Liver (tissue), 9 donors: ENCODE results near the gene MOB1B. TPM values are rescaled to one million over a fixed set of nuclear protein-coding genes. Genes with fewer than 3 reads are reported as not detected.

Experiments used
- DNase-seq: peaks from one replicate; pipeline ENCODE4 v3.0.0-alpha.2; 2017; ENCODE audit warnings: low spot score
- H3K27ac ChIP-seq, 2 donors: one replicate each; pipeline ENCODE4 v1.7.0; 2013; ENCODE audit warnings: inconsistent platforms in 2 of 2, low read length in 2 of 2, control low read depth in 1 of 2, low read depth in 1 of 2, mild to moderate bottlenecking in 1 of 2
- H3K27me3 ChIP-seq, 4 donors: one replicate each; pipeline versions ENCODE4 v1.6.1 to v1.7.0; 2013; ENCODE audit warnings: low read length in 3 of 4, inconsistent platforms in 1 of 4, mild to moderate bottlenecking in 1 of 4, moderate library complexity in 1 of 4; ENCODE audit not compliant: control insufficient read depth in 4 of 4, insufficient read depth in 4 of 4
- H3K36me3 ChIP-seq, 4 donors: one replicate each; pipeline versions ENCODE4 v1.6.1 to v1.7.0; 2013; ENCODE audit warnings: low read length in 3 of 4, mild to moderate bottlenecking in 3 of 4, low read depth in 1 of 4, moderate library complexity in 1 of 4; ENCODE audit not compliant: control insufficient read depth in 4 of 4, insufficient read depth in 3 of 4
- H3K4me1 ChIP-seq, 4 donors: one replicate each; pipeline versions ENCODE4 v1.6.1 to v1.7.0; 2013; ENCODE audit warnings: low read length in 3 of 4, mild to moderate bottlenecking in 3 of 4, moderate library complexity in 1 of 4; ENCODE audit not compliant: control insufficient read depth in 4 of 4, insufficient read depth in 4 of 4
- H3K4me3 ChIP-seq, 3 donors: one replicate each; pipeline versions ENCODE4 v1.6.1 to v1.7.0; 2013; ENCODE audit warnings: low read length in 3 of 3, control low read depth in 1 of 3, low read depth in 1 of 3, mild to moderate bottlenecking in 1 of 3
- H3K9ac ChIP-seq, 2 donors: one replicate each; pipeline ENCODE4 v1.7.0; 2013; ENCODE audit warnings: low read length in 2 of 2, mild to moderate bottlenecking in 2 of 2, moderate library complexity in 2 of 2, control low read depth in 1 of 2, low read depth in 1 of 2
- H3K9me3 ChIP-seq, 4 donors: one replicate each; pipeline versions ENCODE4 v1.6.1 to v1.7.0; 2013; ENCODE audit warnings: low read length in 3 of 4; ENCODE audit not compliant: control insufficient read depth in 4 of 4
- EGR1 ChIP-seq, 2 donors: IDR thresholded peaks; 2 replicates each; pipeline ENCODE4 v1.6.1; 2016 to 2018; ENCODE audit warnings: antibody characterized with exemption in 2 of 2, low read depth in 2 of 2
- FOXA1 ChIP-seq: IDR thresholded peaks from 2 replicates; pipeline ENCODE4 v1.6.1; 2016; ENCODE audit warnings: antibody characterized with exemption
- FOXA2 ChIP-seq: IDR thresholded peaks from 2 replicates; pipeline ENCODE4 v1.6.1; 2016; ENCODE audit warnings: antibody characterized with exemption
- GABPA ChIP-seq, 2 donors: IDR thresholded peaks in 1 of 2; conservative IDR thresholded peaks in 1 of 2; 2 replicates each; pipeline ENCODE4 v1.6.1; 2016; ENCODE audit warnings: antibody characterized with exemption in 2 of 2, mild to moderate bottlenecking in 1 of 2, moderate library complexity in 1 of 2
- HNF4A ChIP-seq, 2 donors: conservative IDR thresholded peaks; 2 replicates each; pipeline ENCODE4 v1.6.1; 2016; ENCODE audit warnings: antibody characterized with exemption in 2 of 2, mild to moderate bottlenecking in 2 of 2
- HNF4G ChIP-seq: IDR thresholded peaks from 2 replicates; pipeline ENCODE4 v1.6.1; 2016; ENCODE audit warnings: antibody characterized with exemption
- JUND ChIP-seq, 2 donors: IDR thresholded peaks; 2 replicates each; pipeline ENCODE4 v1.6.1; 2016; ENCODE audit warnings: antibody characterized with exemption in 2 of 2
- SP1 ChIP-seq: IDR thresholded peaks from 2 replicates; pipeline ENCODE4 v1.6.1; 2018; ENCODE audit warnings: antibody characterized with exemption, mild to moderate bottlenecking
- TAF1 ChIP-seq: conservative IDR thresholded peaks from 2 replicates; pipeline ENCODE4 v1.6.1; 2016; ENCODE audit warnings: antibody characterized with exemption, mild to moderate bottlenecking
- WGBS: extraction: QIAGEN DNeasy Blood & Tissue Kit; methylation state at CpG from one replicate; pipeline ENCODE4 v1.1.7; 2013; 5-methylcytosine and 5-hydroxymethylcytosine counted together
- polyA plus RNA-seq, 2 donors: library from polyadenylated mRNA; stranded (reverse) in 1 of 2; unstranded in 1 of 2; fragments of 200-250 nt in 1 of 2; fragments of >200 nt in 1 of 2; fragmentation: Nextera tagmentation in 1 of 2; extraction: Ambion mirVana in 1 of 2; gene quantifications; one replicate each; pipeline versions ENCODE4 v1.2.1 to v1.2.3, GENCODE V29; 2013 to 2015
- total RNA-seq, 2 donors: library from RNA; depleted of rRNA; stranded (reverse); fragments of >200 nt; gene quantifications; one replicate each; pipeline ENCODE4 v1.2.3, GENCODE V29; 2014
- TF ChIP-seq, protein P1 (sequence below): IDR thresholded peaks from 2 replicates; pipeline ENCODE4 v1.6.1; 2016; ENCODE audit warnings: antibody characterized with exemption, mild to moderate bottlenecking
- TF ChIP-seq, protein P2 (sequence below): IDR thresholded peaks from 2 replicates; pipeline ENCODE4 v1.6.1; 2016; ENCODE audit warnings: antibody characterized with exemption
- TF ChIP-seq, protein P3 (sequence below): IDR thresholded peaks from 2 replicates; pipeline ENCODE4 v1.6.1; 2016; ENCODE audit warnings: antibody characterized with exemption
- donor health status: healthy.
- donor health status: healthy.
- donor health status: healthy.
- donor health status: healthy.
- donor health status: healthy.

MOB1B gene
- total and polyA plus RNA-seq, 4 donors: 2.1 to 69.0 (median 3.7) TPM

DNA sequence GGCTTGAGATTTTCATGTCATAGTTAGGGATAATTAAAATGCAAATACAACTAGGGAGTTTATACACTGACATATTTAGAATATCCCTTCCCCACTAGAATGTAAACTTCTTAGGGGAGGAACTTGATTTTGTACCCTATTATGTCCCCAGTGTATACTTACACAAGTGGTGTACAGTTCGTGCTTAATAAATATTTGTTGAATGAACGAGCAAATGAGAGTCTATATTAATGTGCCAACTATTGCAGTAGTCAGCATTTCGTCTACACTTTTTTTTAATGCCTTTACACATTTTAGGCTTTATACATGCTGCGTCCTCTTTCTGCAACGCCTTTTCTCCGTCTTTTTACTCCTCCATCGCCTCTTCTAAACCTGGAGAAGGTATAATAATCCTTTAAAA, 8.4 kb upstream of the MOB1B start (continued):
- TF ChIP-seq, protein P1, sequence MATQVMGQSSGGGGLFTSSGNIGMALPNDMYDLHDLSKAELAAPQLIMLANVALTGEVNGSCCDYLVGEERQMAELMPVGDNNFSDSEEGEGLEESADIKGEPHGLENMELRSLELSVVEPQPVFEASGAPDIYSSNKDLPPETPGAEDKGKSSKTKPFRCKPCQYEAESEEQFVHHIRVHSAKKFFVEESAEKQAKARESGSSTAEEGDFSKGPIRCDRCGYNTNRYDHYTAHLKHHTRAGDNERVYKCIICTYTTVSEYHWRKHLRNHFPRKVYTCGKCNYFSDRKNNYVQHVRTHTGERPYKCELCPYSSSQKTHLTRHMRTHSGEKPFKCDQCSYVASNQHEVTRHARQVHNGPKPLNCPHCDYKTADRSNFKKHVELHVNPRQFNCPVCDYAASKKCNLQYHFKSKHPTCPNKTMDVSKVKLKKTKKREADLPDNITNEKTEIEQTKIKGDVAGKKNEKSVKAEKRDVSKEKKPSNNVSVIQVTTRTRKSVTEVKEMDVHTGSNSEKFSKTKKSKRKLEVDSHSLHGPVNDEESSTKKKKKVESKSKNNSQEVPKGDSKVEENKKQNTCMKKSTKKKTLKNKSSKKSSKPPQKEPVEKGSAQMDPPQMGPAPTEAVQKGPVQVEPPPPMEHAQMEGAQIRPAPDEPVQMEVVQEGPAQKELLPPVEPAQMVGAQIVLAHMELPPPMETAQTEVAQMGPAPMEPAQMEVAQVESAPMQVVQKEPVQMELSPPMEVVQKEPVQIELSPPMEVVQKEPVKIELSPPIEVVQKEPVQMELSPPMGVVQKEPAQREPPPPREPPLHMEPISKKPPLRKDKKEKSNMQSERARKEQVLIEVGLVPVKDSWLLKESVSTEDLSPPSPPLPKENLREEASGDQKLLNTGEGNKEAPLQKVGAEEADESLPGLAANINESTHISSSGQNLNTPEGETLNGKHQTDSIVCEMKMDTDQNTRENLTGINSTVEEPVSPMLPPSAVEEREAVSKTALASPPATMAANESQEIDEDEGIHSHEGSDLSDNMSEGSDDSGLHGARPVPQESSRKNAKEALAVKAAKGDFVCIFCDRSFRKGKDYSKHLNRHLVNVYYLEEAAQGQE: no peak
- TF ChIP-seq HNF4A (conservative IDR thresholded peaks at IDR 0.05) (no peak), FOXA2 (no peak), EGR1 (IDR thresholded peaks at IDR 0.05; ENCODE audit: low read depth in 2 of 2) (no peak)
- TF ChIP-seq, protein P2, sequence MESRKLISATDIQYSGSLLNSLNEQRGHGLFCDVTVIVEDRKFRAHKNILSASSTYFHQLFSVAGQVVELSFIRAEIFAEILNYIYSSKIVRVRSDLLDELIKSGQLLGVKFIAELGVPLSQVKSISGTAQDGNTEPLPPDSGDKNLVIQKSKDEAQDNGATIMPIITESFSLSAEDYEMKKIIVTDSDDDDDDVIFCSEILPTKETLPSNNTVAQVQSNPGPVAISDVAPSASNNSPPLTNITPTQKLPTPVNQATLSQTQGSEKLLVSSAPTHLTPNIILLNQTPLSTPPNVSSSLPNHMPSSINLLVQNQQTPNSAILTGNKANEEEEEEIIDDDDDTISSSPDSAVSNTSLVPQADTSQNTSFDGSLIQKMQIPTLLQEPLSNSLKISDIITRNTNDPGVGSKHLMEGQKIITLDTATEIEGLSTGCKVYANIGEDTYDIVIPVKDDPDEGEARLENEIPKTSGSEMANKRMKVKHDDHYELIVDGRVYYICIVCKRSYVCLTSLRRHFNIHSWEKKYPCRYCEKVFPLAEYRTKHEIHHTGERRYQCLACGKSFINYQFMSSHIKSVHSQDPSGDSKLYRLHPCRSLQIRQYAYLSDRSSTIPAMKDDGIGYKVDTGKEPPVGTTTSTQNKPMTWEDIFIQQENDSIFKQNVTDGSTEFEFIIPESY: no peak

DNA sequence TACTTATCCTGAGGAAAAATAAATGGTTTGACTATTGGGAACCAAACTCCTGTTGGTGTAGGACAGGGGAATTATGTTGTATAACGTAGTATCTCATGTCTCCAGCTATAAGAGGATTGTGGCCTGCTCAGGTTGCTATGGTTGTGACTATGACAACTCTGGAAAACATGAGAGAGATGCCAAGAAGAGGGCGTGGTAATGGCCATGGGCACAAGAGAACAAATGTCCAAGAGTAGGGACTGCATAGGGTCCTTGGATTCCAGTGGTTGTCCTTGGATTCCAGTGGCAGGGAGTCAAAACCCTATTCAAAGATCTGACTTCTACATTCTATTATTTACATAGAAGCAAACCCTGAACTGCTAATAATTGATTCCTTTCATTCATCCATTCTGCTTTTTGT, 6.8 kb upstream of the MOB1B start:
- no peak overlapping the region for H3K9ac ChIP-seq
- no peak for TF ChIP-seq HNF4A (conservative IDR thresholded peaks at IDR 0.05)
- no peak for TF ChIP-seq GABPA (IDR thresholded peaks at IDR 0.05 in 1 of 2, conservative IDR thresholded peaks at IDR 0.05 in 1 of 2)
- TF ChIP-seq, protein P3, sequence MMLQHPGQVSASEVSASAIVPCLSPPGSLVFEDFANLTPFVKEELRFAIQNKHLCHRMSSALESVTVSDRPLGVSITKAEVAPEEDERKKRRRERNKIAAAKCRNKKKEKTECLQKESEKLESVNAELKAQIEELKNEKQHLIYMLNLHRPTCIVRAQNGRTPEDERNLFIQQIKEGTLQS: no peak
- no peak for TF ChIP-seq FOXA1
- no peak for TF ChIP-seq EGR1 (IDR thresholded peaks at IDR 0.05; ENCODE audit: low read depth in 2 of 2)
- no peak for TF ChIP-seq TAF1
- TF ChIP-seq, protein P2: no peak
- TF ChIP-seq HNF4G: no peak
- TF ChIP-seq SP1: no peak
- TF ChIP-seq JUND (IDR thresholded peaks at IDR 0.05): no peak
- WGBS: 86% methylated on average over 2 of the region's 2 CpGs
- H3K36me3 ChIP-seq: no peaks in the 10 kb centered on the region
- no peak for DNase-seq
- H3K4me3 ChIP-seq: no peak overlapping the region
- H3K9me3 ChIP-seq: no peaks in the 10 kb centered on the region
- H3K4me1 ChIP-seq: no peaks in the 10 kb centered on the region
- H3K27ac ChIP-seq: no peak overlapping the region
- H3K27me3 ChIP-seq: no peaks in the 10 kb centered on the region
